Endothelial cell of umbilical vein (primary cell): ENCODE data around the gene GNL2. TPM values are rescaled to one million over a fixed set of nuclear protein-coding genes. Genes with fewer than 3 reads are reported as not detected.

Experiments used
- BruUV-seq: library from RNA; stranded (reverse); fragments of 400-500 nt; replicated peaks from 2 replicates; lab custom pipeline; 2021; lab: Mats Ljungman, UMichigan
- CTCF ChIA-PET: fragments of 300-600, 350-600 bp; sonication (Branson Sonifier 250); formaldehyde crosslinking; loops from one replicate; lab custom pipeline; 2021; ENCODE audit warnings: antibody characterized with exemption, inconsistent platforms; lab: Charles Lee
- POLR2A ChIA-PET: fragments of 300-600, 350-600 bp; sonication (Branson Sonifier 250); formaldehyde crosslinking; loops from one replicate; lab custom pipeline; 2021; ENCODE audit warnings: antibody characterized with exemption, inconsistent platforms; lab: Charles Lee
- DNase-seq: peaks from one replicate; pipeline ENCODE4 v3.0.0-alpha.2; 2011; ENCODE audit warnings: low read depth, low spot score
- FAIRE-seq: peaks from 2 replicates; lab custom pipeline; 2011; peaks lifted over from hg19 to GRCh38; lab: Jason Lieb, UNC
- H2AFZ ChIP-seq: 2 replicates; pipeline ENCODE4 v1.6.0; 2012; ENCODE audit warnings: low read depth, low read length, control low read depth, inconsistent platforms
- H3K27ac ChIP-seq: 2 replicates; pipeline ENCODE4 v1.5.1; 2011; ENCODE audit warnings: low read depth, mild to moderate bottlenecking, control low read depth, low read length, moderate library complexity; ENCODE audit not compliant: insufficient read depth
- H3K27me3 ChIP-seq, 2 experiments: 2 replicates each; pipeline versions ENCODE4 v1.6.0 to v1.6.1; 2011; ENCODE audit warnings: low read length in 2 of 2, mixed read lengths in 1 of 2; ENCODE audit not compliant: control insufficient read depth in 2 of 2, insufficient read depth in 2 of 2
- H3K36me3 ChIP-seq, 2 experiments: 2 replicates in 1 of 2; 3 replicates in 1 of 2; pipeline ENCODE4 v1.5.1; 2011; ENCODE audit warnings: low read length in 2 of 2, mild to moderate bottlenecking in 1 of 2, moderate library complexity in 1 of 2; ENCODE audit not compliant: control insufficient read depth in 2 of 2, insufficient read depth in 2 of 2; ENCODE audit errors: extremely low read depth in 1 of 2
- H3K4me1 ChIP-seq: 3 replicates; pipeline ENCODE4 v1.5.1; 2011; ENCODE audit warnings: mild to moderate bottlenecking, low read length; ENCODE audit not compliant: control insufficient read depth, insufficient read depth; ENCODE audit errors: extremely low read depth
- H3K4me2 ChIP-seq: 2 replicates; pipeline ENCODE4 v1.6.1; 2011; ENCODE audit warnings: low read length, control low read depth, mixed read lengths; ENCODE audit not compliant: insufficient read depth
- H3K4me3 ChIP-seq, 3 experiments: fragments of 200-600 bp in 1 of 3; sonication (generic), shearing (Covaris generic) in 1 of 3; replicated peaks in 1 of 3; 2 replicates each; pipeline ENCODE4 v1.5.1; 2011 to 2016; ENCODE audit warnings: control low read depth in 3 of 3, low read length in 3 of 3, mild to moderate bottlenecking in 2 of 3, inconsistent platforms in 1 of 3, low read depth in 1 of 3, moderate library complexity in 1 of 3; ENCODE audit not compliant: insufficient read depth in 1 of 3
- H3K79me2 ChIP-seq: 2 replicates; pipeline ENCODE4 v1.6.0; 2012; ENCODE audit warnings: low read length, inconsistent platforms; ENCODE audit not compliant: control insufficient read depth, insufficient read depth
- H3K9ac ChIP-seq: replicated peaks from 2 replicates; pipeline ENCODE3; 2011; ENCODE audit warnings: low read length, control low read depth; ENCODE audit not compliant: insufficient read depth; ENCODE audit errors: extremely low read depth
- H3K9me1 ChIP-seq: replicated peaks from 3 replicates; pipeline ENCODE4 v1.6.0; 2011; ENCODE audit warnings: mild to moderate bottlenecking, low read length; ENCODE audit not compliant: control insufficient read depth, insufficient read depth; ENCODE audit errors: extremely low read depth
- H3K9me3 ChIP-seq: replicated peaks from 2 replicates; pipeline ENCODE4 v1.5.1; 2012; ENCODE audit warnings: low read length, inconsistent platforms; ENCODE audit not compliant: control insufficient read depth, insufficient read depth
- H4K20me1 ChIP-seq: replicated peaks from 2 replicates; pipeline ENCODE3; 2011; ENCODE audit warnings: mild to moderate bottlenecking, low read length; ENCODE audit not compliant: control insufficient read depth, insufficient read depth; ENCODE audit errors: extremely low read depth
- EZH2 ChIP-seq: IDR thresholded peaks from 2 replicates; pipeline ENCODE4 v1.6.1; 2012; ENCODE audit warnings: borderline replicate concordance, low read depth, mild to moderate bottlenecking, moderate library complexity, low read length, inconsistent platforms; ENCODE audit not compliant: severe bottlenecking
- FOS ChIP-seq: IDR thresholded peaks from 2 replicates; pipeline ENCODE4 v1.6.1; 2011; ENCODE audit warnings: mild to moderate bottlenecking, low read length, moderate library complexity, borderline replicate concordance; ENCODE audit not compliant: insufficient read depth
- GATA2 ChIP-seq: IDR thresholded peaks from 2 replicates; pipeline ENCODE4 v1.7.0; 2011; ENCODE audit warnings: low read depth, mild to moderate bottlenecking, moderate library complexity, mixed read lengths, low read length; ENCODE audit not compliant: insufficient read length, insufficient read depth
- JUN ChIP-seq: IDR thresholded peaks from 2 replicates; pipeline ENCODE4 v1.6.1; 2011; ENCODE audit warnings: borderline replicate concordance, low read depth; ENCODE audit not compliant: insufficient read length, insufficient read depth
- MYC ChIP-seq: IDR thresholded peaks from one replicate; pipeline ENCODE4 v1.6.1; 2011; ENCODE audit warnings: mild to moderate bottlenecking, low read depth, low read length
- POLR2A ChIP-seq: IDR thresholded peaks from 2 replicates; pipeline ENCODE4 v1.6.1; 2012; ENCODE audit warnings: low read depth, mild to moderate bottlenecking, control low read depth, low read length
- POLR2AphosphoS5 ChIP-seq: IDR thresholded peaks from 2 replicates; pipeline ENCODE4 v1.6.1; 2012; ENCODE audit warnings: low read depth, mild to moderate bottlenecking, control low read depth, low read length, moderate library complexity; ENCODE audit not compliant: insufficient read depth
- dilution Hi-C: fragments of 300-500 bp; cut with MboI; formaldehyde crosslinking; loops from one replicate; pipeline ENCODE4 v1.15.0; 2019; ENCODE audit warnings: low sequenced_read_pairs; ENCODE audit not compliant: extremely low pct_ligation_motif_present
- intact Hi-C: fragments of 100-400 bp; cut with micrococcal nuclease; formaldehyde crosslinking; loops from one replicate; pipeline ENCODE4 v1.10.0; 2022
- polyA plus RNA-seq, 4 experiments: library from polyadenylated mRNA; depleted of rRNA in 3 of 4; stranded (reverse) in 3 of 4; unstranded in 1 of 4; fragments of >200 nt; gene quantifications; 2 replicates each; pipeline versions ENCODE4 v1.2.1 to v1.2.3, GENCODE V29; 2011 to 2012; ENCODE audit warnings: missing spikeins in 1 of 4
- total RNA-seq: library from RNA; stranded (reverse); gene quantifications from 2 replicates; pipeline ENCODE4 v1.2.3, GENCODE V29; 2021
- TF ChIP-seq, protein P1 (sequence below): IDR thresholded peaks from 2 replicates; pipeline ENCODE4 v1.6.1; 2011; ENCODE audit not compliant: insufficient read depth, insufficient read length
- TF ChIP-seq, protein P2 (sequence below), 2 donors: IDR thresholded peaks; 1 replicate in 1 of 2; 2 replicates in 1 of 2; pipeline ENCODE4 v1.5.1; 2011; ENCODE audit warnings: low read length in 2 of 2, mild to moderate bottlenecking in 2 of 2, moderate library complexity in 2 of 2, control low read depth in 1 of 2, inconsistent platforms in 1 of 2, low read depth in 1 of 2; ENCODE audit not compliant: insufficient read depth in 1 of 2; ENCODE audit errors: extremely low read depth in 1 of 2

GNL2 gene
- total and polyA plus RNA-seq, 2 donors (not counting 3 experiments of a cell fraction or from before 2014, with no cell fraction given), result 18.0 to 55.5 TPM

DNA sequence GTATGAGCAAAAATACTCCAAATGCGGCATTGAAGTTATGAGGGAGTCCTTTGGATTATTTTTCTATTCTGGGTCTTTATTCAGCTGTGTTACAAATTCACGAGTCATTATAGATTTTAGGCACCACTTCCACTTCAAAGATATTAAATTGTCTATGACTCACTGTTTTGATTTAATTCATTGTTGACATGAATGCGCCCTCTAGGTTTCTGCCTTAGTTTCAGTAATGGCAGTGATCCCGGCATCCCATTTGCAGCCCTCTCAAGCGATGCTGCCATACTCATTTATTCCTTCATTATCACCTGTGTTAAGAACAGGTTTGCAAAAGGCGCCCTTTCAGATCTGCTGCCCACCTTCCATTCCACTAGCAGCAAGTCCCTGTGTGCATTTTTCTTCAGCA lies 25.0 kb upstream of the GNL2 start:
- ChIA-PET CTCF (interaction anchor here (5.0 kb wide), 1 partner anchor 18 kb away, joined by 20 read pairs; no protein-coding TSS in a partner anchor), POLR2A (no interaction called here)
- Histone ChIP-seq H3K79me2 (no peaks in the 10 kb centered on the region), H3K9me3 (no peaks in the 10 kb centered on the region), H4K20me1 (no peaks in the 10 kb centered on the region), H2AFZ (no peak overlapping the region), H3K4me3 (no peak overlapping the region), H3K9ac (no peak overlapping the region), H3K9me1 (no peaks in the 10 kb centered on the region), H3K36me3 (no peaks in the 10 kb centered on the region), H3K27me3 (peaks cover 0 to 5% of the 10 kb centered on the region in 2 experiments), H3K4me2 (no peak overlapping the region), H3K27ac (no peak overlapping the region), H3K4me1 (no peaks in the 10 kb centered on the region)
- TF ChIP-seq, protein P1, sequence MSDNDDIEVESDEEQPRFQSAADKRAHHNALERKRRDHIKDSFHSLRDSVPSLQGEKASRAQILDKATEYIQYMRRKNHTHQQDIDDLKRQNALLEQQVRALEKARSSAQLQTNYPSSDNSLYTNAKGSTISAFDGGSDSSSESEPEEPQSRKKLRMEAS, result no peak
- TF ChIP-seq MYC, result no peak
- no peak for TF ChIP-seq FOS
- TF ChIP-seq EZH2, result no peak
- TF ChIP-seq, protein P2, sequence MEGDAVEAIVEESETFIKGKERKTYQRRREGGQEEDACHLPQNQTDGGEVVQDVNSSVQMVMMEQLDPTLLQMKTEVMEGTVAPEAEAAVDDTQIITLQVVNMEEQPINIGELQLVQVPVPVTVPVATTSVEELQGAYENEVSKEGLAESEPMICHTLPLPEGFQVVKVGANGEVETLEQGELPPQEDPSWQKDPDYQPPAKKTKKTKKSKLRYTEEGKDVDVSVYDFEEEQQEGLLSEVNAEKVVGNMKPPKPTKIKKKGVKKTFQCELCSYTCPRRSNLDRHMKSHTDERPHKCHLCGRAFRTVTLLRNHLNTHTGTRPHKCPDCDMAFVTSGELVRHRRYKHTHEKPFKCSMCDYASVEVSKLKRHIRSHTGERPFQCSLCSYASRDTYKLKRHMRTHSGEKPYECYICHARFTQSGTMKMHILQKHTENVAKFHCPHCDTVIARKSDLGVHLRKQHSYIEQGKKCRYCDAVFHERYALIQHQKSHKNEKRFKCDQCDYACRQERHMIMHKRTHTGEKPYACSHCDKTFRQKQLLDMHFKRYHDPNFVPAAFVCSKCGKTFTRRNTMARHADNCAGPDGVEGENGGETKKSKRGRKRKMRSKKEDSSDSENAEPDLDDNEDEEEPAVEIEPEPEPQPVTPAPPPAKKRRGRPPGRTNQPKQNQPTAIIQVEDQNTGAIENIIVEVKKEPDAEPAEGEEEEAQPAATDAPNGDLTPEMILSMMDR (IDR thresholded peaks at IDR 0.05; ENCODE audit: extremely low read depth in 1 of 2, insufficient read depth in 1 of 2, low read depth in 1 of 2, low read length in 2 of 2), result no peak
- no peak for TF ChIP-seq JUN
- TF ChIP-seq GATA2, result no peak
- TF ChIP-seq POLR2AphosphoS5, result no peak
- TF ChIP-seq POLR2A, result no peak
- DNase-seq (no peak), FAIRE-seq (no peak)
- dilution Hi-C loops (no loop called here), intact Hi-C loops (no loop called here)
- no TSS peak for BruUV-seq
